SK-N-SH treated with all-trans-retinoic acid at 6 μM for 48 hours (cell line): ENCODE results near the gene C11orf71.

ENCODE experiments used
- ATAC-seq: fragments of 200-7000 bp; cut with Tn5 transposase; 3 replicates; pipeline ENCODE4 v1.9.1; 2020; ENCODE audit warnings: mild to moderate bottlenecking, moderate library complexity
- ARNTL ChIP-seq: fragments of 450-650 bp; formaldehyde crosslinking; IDR thresholded peaks from 2 replicates; pipeline ENCODE4 v1.5.0; 2020; ENCODE audit warnings: low read depth, mild to moderate bottlenecking, moderate library complexity, borderline replicate concordance
- CSDC2 ChIP-seq: fragments of 250-450 bp; sonication (Bioruptor Pico); IDR thresholded peaks from 2 replicates; pipeline ENCODE4 v1.5.0; 2020; ENCODE audit warnings: mild to moderate bottlenecking, moderate library complexity
- CSRNP3 ChIP-seq: fragments of 250-450 bp; sonication (Bioruptor Pico); IDR thresholded peaks from 2 replicates; pipeline ENCODE4 v1.5.1; 2021; ENCODE audit warnings: mild to moderate bottlenecking, moderate library complexity
- ESRRG ChIP-seq: fragments of 250-450 bp; sonication (Bioruptor Pico); IDR thresholded peaks from 2 replicates; pipeline ENCODE4 v1.6.1; 2021; ENCODE audit warnings: mild to moderate bottlenecking
- GLIS3 ChIP-seq: fragments of 250-450 bp; sonication (Bioruptor Pico); IDR thresholded peaks from 2 replicates; pipeline ENCODE4 v1.5.0; 2020; ENCODE audit warnings: mild to moderate bottlenecking, moderate library complexity
- ISL1 ChIP-seq: fragments of 250-450 bp; sonication (Bioruptor Pico); IDR thresholded peaks from 2 replicates; pipeline ENCODE4 v2.1.2; 2022; ENCODE audit warnings: mild to moderate bottlenecking, moderate library complexity
- OSR1 ChIP-seq: fragments of 250-450 bp; sonication (Bioruptor Pico); IDR thresholded peaks from 2 replicates; pipeline ENCODE4 v1.8.0; 2022; ENCODE audit warnings: moderate library complexity, mild to moderate bottlenecking, inconsistent platforms
- PATZ1 ChIP-seq: fragments of 250-450 bp; sonication (Bioruptor Pico); IDR thresholded peaks from 2 replicates; pipeline ENCODE4 v1.8.0; 2020; ENCODE audit warnings: mild to moderate bottlenecking, moderate library complexity, borderline replicate concordance
- POU6F1 ChIP-seq: fragments of 250-450 bp; sonication (Bioruptor Pico); IDR thresholded peaks from 2 replicates; pipeline ENCODE4 v1.8.0; 2021; ENCODE audit warnings: low read depth, mild to moderate bottlenecking, moderate library complexity, borderline replicate concordance
- PPARA ChIP-seq: fragments of 250-450 bp; sonication (Bioruptor Pico); IDR thresholded peaks from 2 replicates; pipeline ENCODE4 v1.5.0; 2020; ENCODE audit warnings: mild to moderate bottlenecking, borderline replicate concordance
- SNAI2 ChIP-seq: fragments of 250-450 bp; sonication (Bioruptor Pico); IDR thresholded peaks from 2 replicates; pipeline ENCODE4 v1.5.0; 2020; ENCODE audit warnings: mild to moderate bottlenecking, moderate library complexity
- TCF4 ChIP-seq: fragments of 250-450 bp; sonication (Bioruptor Pico); IDR thresholded peaks from 2 replicates; pipeline ENCODE4 v1.8.0; 2021; ENCODE audit warnings: mild to moderate bottlenecking, moderate library complexity, borderline replicate concordance
- TOX ChIP-seq: fragments of 250-450 bp; sonication (Bioruptor Pico); IDR thresholded peaks from 2 replicates; pipeline ENCODE4 v1.8.0; 2021; ENCODE audit warnings: mild to moderate bottlenecking, moderate library complexity, borderline replicate concordance
- ZC3H10 ChIP-seq: fragments of 250-450 bp; sonication (Bioruptor Pico); IDR thresholded peaks from 2 replicates; pipeline ENCODE4 v1.5.1; 2021; ENCODE audit warnings: mild to moderate bottlenecking, moderate library complexity
- ZFP3 ChIP-seq: fragments of 250-450 bp; sonication (Bioruptor Pico); IDR thresholded peaks from 2 replicates; pipeline ENCODE4 v1.5.0; 2020; ENCODE audit warnings: mild to moderate bottlenecking, moderate library complexity
- ZFP30 ChIP-seq: fragments of 450-650 bp; formaldehyde crosslinking; IDR thresholded peaks from 2 replicates; pipeline ENCODE4 v1.5.0; 2022; ENCODE audit warnings: mild to moderate bottlenecking, moderate library complexity
- ZNF70 ChIP-seq: fragments of 450-650 bp; formaldehyde crosslinking; IDR thresholded peaks from 2 replicates; pipeline ENCODE4 v1.5.0; 2020; ENCODE audit warnings: mild to moderate bottlenecking, moderate library complexity
- ZNF8 ChIP-seq: fragments of 450-650 bp; formaldehyde crosslinking; IDR thresholded peaks from 2 replicates; pipeline ENCODE4 v1.5.0; 2020; ENCODE audit warnings: mild to moderate bottlenecking, moderate library complexity

The C11orf71 gene

GRCh38 chr11:114400216-114400914, at the start of gene C11orf71, which contains the start of gene RBM7:
Gene C11orf71, minus strand, starts transcription at chr11:114400511. Its CDS starts 180 bp downstream, at chr11:114400331.
Gene RBM7, plus strand, starts transcription at chr11:114400666. Its CDS starts 6 bp downstream, at chr11:114400672.
- TF ChIP-seq ZNF8 (CRISPR knock-in tag) = no peak
- TF ChIP-seq CSDC2 = 0 out of 2 replicates have a peak, but pooled peaks have one; percentile 25
- peak; percentile 89 for TF ChIP-seq PATZ1
- ATAC-seq = peak; percentile 97

- TF ChIP-seq ZFP3 (no peak), ARNTL (CRISPR knock-in tag) (no peak), PPARA (CRISPR knock-in tag) (no peak), POU6F1 (no peak), TCF4 (CRISPR knock-in tag) (no peak), ZC3H10 (no peak), ZNF8 (CRISPR knock-in tag) (no peak), PATZ1 (no peak), GLIS3 (CRISPR knock-in tag) (no peak), ZNF70 (CRISPR knock-in tag) (no peak), TOX (CRISPR knock-in tag) (no peak), CSDC2 (no peak), OSR1 (CRISPR knock-in tag) (no peak), ESRRG (no peak), SNAI2 (CRISPR knock-in tag) (no peak)
- no peak for ATAC-seq
These were observed 49.5 kb upstream of the C11orf71 start for GRCh38 chr11:114449845-114450244.

GRCh38 chr11:114448749-114449482, 48.6 kb upstream of the C11orf71 start:
- TF ChIP-seq ESRRG (no peak), ISL1 (CRISPR knock-in tag) (no peak), ZC3H10 (no peak), ZFP3 (no peak), TOX (CRISPR knock-in tag) (no peak), POU6F1 (no peak), ZNF70 (CRISPR knock-in tag) (no peak), PPARA (CRISPR knock-in tag) (no peak), CSRNP3 (CRISPR knock-in tag) (no peak), ZFP30 (no peak)
- ATAC-seq = no peak

GRCh38 chr11:114447892-114448291, 47.6 kb upstream of the C11orf71 start:
- no peak for ATAC-seq
- TF ChIP-seq ZFP30 = no peak
- no peak for TF ChIP-seq PATZ1
- TF ChIP-seq ISL1 (CRISPR knock-in tag) = no peak
- no peak for TF ChIP-seq PPARA (CRISPR knock-in tag)
